OCI-LY7 (cell line): Measurements from ENCODE around the gene CHD8.

Experiments used
- CTCF ChIP-seq: fragments of 200-600 bp; sonication (generic); conservative IDR thresholded peaks from 2 replicates; pipeline ENCODE4 v1.5.1; 2014; ENCODE audit warnings: mild to moderate bottlenecking, antibody characterized with exemption, low read length, moderate library complexity, mixed read lengths
- EZH2phosphoT487 ChIP-seq: fragments of 200-600 bp; sonication (generic); IDR thresholded peaks from 2 replicates; pipeline ENCODE4 v1.6.1; 2018; ENCODE audit warnings: low read depth, borderline replicate concordance, mild to moderate bottlenecking, mixed run types, antibody characterized with exemption, low read length, moderate library complexity, mixed read lengths

GRCh38 chr14:21449899-21450216, 6.1 kb downstream of the CHD8 start:
- TF ChIP-seq CTCF (no peak), EZH2phosphoT487 (no peak)
